ENCODE measurements around the gene AJM1. TPM values are rescaled to one million over a fixed set of nuclear protein-coding genes. Genes with fewer than 3 reads are reported as not detected.

AJM1 gene
- total RNA-seq, 2 donors from 2014 or later: 3.6 to 10.1 TPM

- 91% methylated on average over 13 of the region's 22 CpGs for WGBS
- Histone ChIP-seq H3K27ac (no peak overlapping the region), H3K9me3 (no peaks in the 10 kb centered on the region), H3K27me3 (replicated peaks; ENCODE audit: insufficient read depth) (no peaks in the 10 kb centered on the region), H3K36me3 (peaks cover 6 to 13% of the 10 kb centered on the region in 2 donors), H3K4me1 (replicated peaks) (peaks cover 23% of the 10 kb centered on the region), H3K4me3 (no peak overlapping the region)
- intact Hi-C loops (cut with DNase I): no loop called here
- no peak for DNase-seq (ENCODE audit: low spot score)
- TF ChIP-seq POLR2AphosphoS5 (IDR thresholded peaks at IDR 0.05) (no peak), CTCF (IDR thresholded peaks at IDR 0.05) (no peak), POLR2A (IDR thresholded peaks at IDR 0.05) (no peak)
Measured at GRCh38 chr9:136860933-136861873, 18.9 kb downstream of the AJM1 start.

- TF ChIP-seq POLR2AphosphoS5 (IDR thresholded peaks at IDR 0.05): no peak
- no peak for TF ChIP-seq POLR2A (IDR thresholded peaks at IDR 0.05)
- TF ChIP-seq CTCF (IDR thresholded peaks at IDR 0.05): no peak
- 82% methylated on average over 25 of the region's 26 CpGs for WGBS
- Histone ChIP-seq H3K9me3 (no peaks in the 10 kb centered on the region), H3K4me1 (replicated peaks) (peaks cover 23% of the 10 kb centered on the region), H3K27me3 (replicated peaks; ENCODE audit: insufficient read depth) (no peaks in the 10 kb centered on the region), H3K4me3 (no peak overlapping the region), H3K36me3 (peaks cover 6 to 13% of the 10 kb centered on the region in 2 donors), H3K27ac (no peak overlapping the region)
- intact Hi-C loops (cut with DNase I): no loop called here
- no peak for DNase-seq (ENCODE audit: low spot score)
Measured at GRCh38 chr9:136861874-136862457, 19.7 kb downstream of the AJM1 start.

GRCh38 chr9:136862849-136863622, 20.8 kb downstream of the AJM1 start:
- no peak for TF ChIP-seq POLR2AphosphoS5 (IDR thresholded peaks at IDR 0.05)
- no peak overlapping the region for H3K4me3 ChIP-seq
- DNase-seq (ENCODE audit: low spot score): no peak
- no peaks in the 10 kb centered on the region for H3K27me3 ChIP-seq (replicated peaks; ENCODE audit: insufficient read depth)
- intact Hi-C loops (cut with DNase I): no loop called here
- peaks cover 6 to 13% of the 10 kb centered on the region in 2 donors for H3K36me3 ChIP-seq
- no peaks in the 10 kb centered on the region for H3K9me3 ChIP-seq
- H3K27ac ChIP-seq: no peak overlapping the region
- H3K4me1 ChIP-seq (replicated peaks): peaks cover 22% of the 10 kb centered on the region
- 83% methylated on average over 30 of the region's 31 CpGs for WGBS

GRCh38 chr9:136863623-136864273, 21.5 kb downstream of the AJM1 start:
- TF ChIP-seq CTCF (IDR thresholded peaks at IDR 0.05): no peak
- no peak for TF ChIP-seq POLR2A (IDR thresholded peaks at IDR 0.05)
- no peak for TF ChIP-seq POLR2AphosphoS5 (IDR thresholded peaks at IDR 0.05)
- Histone ChIP-seq H3K27me3 (replicated peaks; ENCODE audit: insufficient read depth) (no peaks in the 10 kb centered on the region), H3K4me3 (no peak overlapping the region), H3K9me3 (no peaks in the 10 kb centered on the region), H3K36me3 (peaks cover 6 to 13% of the 10 kb centered on the region in 2 donors), H3K4me1 (replicated peaks) (peaks cover 15% of the 10 kb centered on the region), H3K27ac (no peak overlapping the region)
- no peak for DNase-seq (ENCODE audit: low spot score)
- 96% methylated on average over 11 of the region's 12 CpGs for WGBS
- intact Hi-C loops (cut with DNase I): no loop called here

Data from prostate gland (tissue), 2 donors.